Measurements from ENCODE around the gene XXYLT1. TPM values are rescaled to one million over a fixed set of nuclear protein-coding genes. Genes with fewer than 3 reads are reported as not detected.

The XXYLT1 gene
- total and polyA plus RNA-seq, 7 donors, result 2.5 to 13.8 (median 11.1) TPM

DNA sequence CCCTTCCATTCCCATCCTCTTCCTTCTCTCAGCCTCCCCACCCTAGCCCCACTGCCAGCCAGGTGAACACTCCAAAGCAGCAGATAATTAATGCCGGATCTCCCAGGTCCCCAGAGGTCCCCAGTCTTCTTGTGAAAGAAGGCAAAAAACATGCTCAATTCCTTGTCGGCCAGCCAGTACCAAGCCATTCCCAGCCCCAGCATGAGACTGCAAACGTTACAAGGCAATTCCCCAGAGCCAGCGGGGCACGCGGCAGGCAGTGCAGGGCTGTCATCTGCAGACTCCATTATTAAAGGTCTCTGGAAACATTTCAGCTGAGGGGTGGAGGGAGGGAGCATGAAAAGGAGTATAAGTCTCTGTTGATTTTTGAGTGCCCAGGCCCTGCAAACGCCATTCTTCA, 117.8 kb downstream of the XXYLT1 start:
- WGBS, 2 donors, result 64 to 81% methylated on average over 7 of the region's 7 CpGs

GRCh38 chr3:195151866-195152541, 119.0 kb downstream of the XXYLT1 start:
- intact Hi-C loops (cut with DNase I), result no loop called here
- no peak for DNase-seq
- no peaks in the 10 kb centered on the region for H3K36me3 ChIP-seq
- no peaks in the 10 kb centered on the region for H3K9me3 ChIP-seq
- 62 to 74% methylated on average over 11 of the region's 11 CpGs for WGBS, 2 donors
- H3K27ac ChIP-seq, result peak overlapping the region; percentile 80 to 94 (median 92)
- TF ChIP-seq EP300 (IDR thresholded peaks at IDR 0.05) (no peak), POLR2AphosphoS5 (IDR thresholded peaks at IDR 0.05) (no peak)
- H3K4me3 ChIP-seq, result no peak overlapping the region
- H3K27me3 ChIP-seq, result no peaks in the 10 kb centered on the region
- peaks cover 0 to 82% (median 69%) of the 10 kb centered on the region in 4 donors for H3K4me1 ChIP-seq

More for the DNA sequence above, 117.8 kb downstream of the XXYLT1 start:
- intact Hi-C loops (cut with DNase I), result loop anchor here (1.0 kb wide), 1 partner anchor 106 kb away; no protein-coding TSS in a partner anchor
- peak; percentile 88 for DNase-seq
- Histone ChIP-seq H3K4me1 (peaks cover 0 to 83% (median 76%) of the 10 kb centered on the region in 4 donors), H3K27ac (peak overlapping the region; percentile 80 to 94 (median 92)), H3K36me3 (no peaks in the 10 kb centered on the region), H3K9me3 (no peaks in the 10 kb centered on the region), H3K27me3 (no peaks in the 10 kb centered on the region), H3K4me3 (no peak overlapping the region)
- TF ChIP-seq, protein P1, sequence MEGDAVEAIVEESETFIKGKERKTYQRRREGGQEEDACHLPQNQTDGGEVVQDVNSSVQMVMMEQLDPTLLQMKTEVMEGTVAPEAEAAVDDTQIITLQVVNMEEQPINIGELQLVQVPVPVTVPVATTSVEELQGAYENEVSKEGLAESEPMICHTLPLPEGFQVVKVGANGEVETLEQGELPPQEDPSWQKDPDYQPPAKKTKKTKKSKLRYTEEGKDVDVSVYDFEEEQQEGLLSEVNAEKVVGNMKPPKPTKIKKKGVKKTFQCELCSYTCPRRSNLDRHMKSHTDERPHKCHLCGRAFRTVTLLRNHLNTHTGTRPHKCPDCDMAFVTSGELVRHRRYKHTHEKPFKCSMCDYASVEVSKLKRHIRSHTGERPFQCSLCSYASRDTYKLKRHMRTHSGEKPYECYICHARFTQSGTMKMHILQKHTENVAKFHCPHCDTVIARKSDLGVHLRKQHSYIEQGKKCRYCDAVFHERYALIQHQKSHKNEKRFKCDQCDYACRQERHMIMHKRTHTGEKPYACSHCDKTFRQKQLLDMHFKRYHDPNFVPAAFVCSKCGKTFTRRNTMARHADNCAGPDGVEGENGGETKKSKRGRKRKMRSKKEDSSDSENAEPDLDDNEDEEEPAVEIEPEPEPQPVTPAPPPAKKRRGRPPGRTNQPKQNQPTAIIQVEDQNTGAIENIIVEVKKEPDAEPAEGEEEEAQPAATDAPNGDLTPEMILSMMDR (IDR thresholded peaks at IDR 0.05), result no peak
- TF ChIP-seq POLR2AphosphoS5 (IDR thresholded peaks at IDR 0.05), result peak; percentile 42 to 70 (median 51)

DNA sequence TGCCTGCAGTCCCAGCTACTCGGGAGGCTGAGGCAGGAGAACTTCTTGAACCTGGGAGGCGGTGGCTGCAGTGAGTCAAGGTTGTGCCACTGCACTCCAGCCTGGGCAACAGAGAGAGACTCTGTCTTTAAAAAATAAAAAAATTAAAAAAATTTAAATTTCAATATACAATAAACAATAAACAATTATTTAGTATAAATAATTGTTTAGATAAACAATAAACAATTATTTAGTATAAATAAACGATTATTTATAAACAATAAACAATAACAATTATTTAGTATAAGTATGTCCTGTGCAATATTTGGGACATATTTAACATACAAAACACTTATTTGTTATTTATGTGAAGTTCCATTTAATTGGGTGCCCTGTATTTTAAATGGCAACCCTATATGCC, 119.6 kb downstream of the XXYLT1 start:
- intact Hi-C loops (cut with DNase I), result no loop called here
- no peak for DNase-seq

DNA sequence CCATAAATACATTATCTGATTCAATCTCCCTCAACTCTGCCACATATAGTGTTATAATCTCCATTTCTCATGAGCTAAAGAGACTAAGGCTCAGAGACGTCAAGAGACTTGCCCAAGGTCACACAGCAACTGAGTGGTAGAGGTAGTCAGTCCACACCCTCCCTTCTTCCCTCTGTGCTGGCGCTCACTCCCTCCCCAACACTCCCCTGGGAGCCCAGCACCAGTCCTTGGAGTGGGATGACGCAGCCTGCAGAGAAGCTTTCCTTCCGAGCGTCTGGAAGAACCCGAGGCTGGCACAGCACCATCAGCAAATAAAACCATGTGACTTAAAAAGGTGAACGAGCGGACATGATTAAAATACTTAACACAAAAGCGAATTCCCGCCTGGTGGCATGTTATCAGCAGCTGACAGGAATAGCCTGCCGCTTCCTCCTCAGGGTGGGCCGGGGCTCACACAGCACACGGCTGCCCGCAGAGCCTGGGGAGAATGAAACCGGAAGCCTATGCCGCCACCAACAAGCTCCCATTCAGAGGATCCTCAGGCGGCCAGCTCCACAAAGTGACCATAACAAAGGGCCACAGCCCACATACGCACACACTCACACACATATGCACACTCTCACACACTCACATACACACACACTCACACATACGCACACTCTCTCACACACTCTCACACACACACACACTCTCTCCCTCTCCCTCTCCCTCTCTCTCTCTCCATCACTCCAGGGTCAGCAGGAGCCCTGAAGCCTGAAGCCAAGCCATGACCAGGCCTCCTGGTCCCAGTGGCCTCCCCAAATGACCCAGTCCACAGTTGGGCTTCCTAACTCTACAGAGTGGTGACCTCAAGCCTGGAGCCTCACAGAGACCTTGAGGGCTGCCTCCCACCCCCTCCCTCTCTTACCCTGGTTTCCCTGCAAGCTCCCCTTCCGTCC, 120.5 kb downstream of the XXYLT1 start:
- Histone ChIP-seq H3K9me3 (no peaks in the 10 kb centered on the region), H3K4me3 (peak overlapping the region in 3 of 4 donors; percentile 30 to 34 (median 32)), H3K36me3 (no peaks in the 10 kb centered on the region), H3K27me3 (no peaks in the 10 kb centered on the region), H3K4me1 (peaks cover 0 to 67% (median 57%) of the 10 kb centered on the region in 4 donors), H3K27ac (peak overlapping the region; percentile 80 to 94 (median 92))
- 32 to 35% methylated on average over 20 of the region's 20 CpGs for WGBS, 2 donors
- DNase-seq, result peak; percentile 93
- intact Hi-C loops (cut with DNase I), result no loop called here
- TF ChIP-seq EP300 (IDR thresholded peaks at IDR 0.05) (peak in 3 of 4 donors; percentile 41 to 68 (median 45)), POLR2A (IDR thresholded peaks at IDR 0.05) (no peak), POLR2AphosphoS5 (IDR thresholded peaks at IDR 0.05) (peak in 3 of 4 donors; percentile 50 to 71 (median 62))
- TF ChIP-seq, protein P1 (IDR thresholded peaks at IDR 0.05), result no peak

More for the DNA sequence above, 119.6 kb downstream of the XXYLT1 start:
- H3K9me3 ChIP-seq, result no peaks in the 10 kb centered on the region
- no peak for TF ChIP-seq POLR2AphosphoS5 (IDR thresholded peaks at IDR 0.05)
- TF ChIP-seq EP300 (IDR thresholded peaks at IDR 0.05), result no peak
- H3K36me3 ChIP-seq, result no peaks in the 10 kb centered on the region
- 67 to 76% methylated on average over 3 of the region's 3 CpGs for WGBS, 2 donors
- peak overlapping the region; percentile 80 to 94 (median 92) for H3K27ac ChIP-seq
- H3K27me3 ChIP-seq, result no peaks in the 10 kb centered on the region
- H3K4me1 ChIP-seq, result peaks cover 0 to 77% (median 66%) of the 10 kb centered on the region in 4 donors
- no peak overlapping the region for H3K4me3 ChIP-seq

DNA sequence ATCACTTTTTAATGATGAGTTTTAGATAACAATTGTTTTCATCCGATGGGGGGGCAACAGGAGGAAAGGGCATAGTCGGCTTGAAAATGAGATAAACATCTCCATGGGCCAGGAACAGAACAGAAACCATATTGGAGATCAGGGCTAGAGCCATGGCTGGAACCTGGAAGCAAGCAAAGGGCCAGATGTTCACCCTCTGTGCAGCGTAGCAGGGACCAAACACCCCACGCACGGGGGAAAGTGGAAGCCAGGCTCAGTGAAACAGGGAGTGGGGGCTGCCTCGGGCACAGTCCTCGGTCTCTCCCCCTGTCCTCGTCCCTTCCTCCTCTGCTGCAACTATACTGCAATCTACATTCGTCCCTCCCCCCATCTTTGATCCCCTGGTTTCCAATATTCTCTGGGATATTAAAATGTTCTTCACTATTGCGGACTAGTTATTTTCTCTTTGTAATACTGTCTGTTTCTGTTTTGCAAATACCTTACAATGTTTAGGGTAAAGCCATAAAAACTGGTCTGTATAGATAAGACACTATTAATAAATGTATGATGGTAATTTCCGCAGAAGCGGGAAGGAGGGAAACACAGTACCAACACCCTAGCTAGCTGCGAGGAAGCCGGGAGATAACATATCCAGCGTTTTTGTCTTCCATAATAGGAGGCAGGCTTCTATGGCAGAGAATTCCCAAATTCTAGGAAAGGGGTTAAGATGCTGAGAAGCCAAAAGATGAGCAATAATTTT, 121.5 kb downstream of the XXYLT1 start:
- no peaks in the 10 kb centered on the region for H3K27me3 ChIP-seq
- TF ChIP-seq, protein P1 (IDR thresholded peaks at IDR 0.05), result no peak
- TF ChIP-seq EP300 (IDR thresholded peaks at IDR 0.05) (no peak), POLR2AphosphoS5 (IDR thresholded peaks at IDR 0.05) (no peak), POLR2A (IDR thresholded peaks at IDR 0.05) (no peak)
- peaks cover 0 to 58% (median 48%) of the 10 kb centered on the region in 4 donors for H3K4me1 ChIP-seq
- no peak for DNase-seq
- no peaks in the 10 kb centered on the region for H3K9me3 ChIP-seq
- H3K27ac ChIP-seq, result peak overlapping the region; percentile 80 to 94 (median 92)
- no peak overlapping the region for H3K4me3 ChIP-seq
- intact Hi-C loops (cut with DNase I), result no loop called here
- H3K36me3 ChIP-seq, result no peaks in the 10 kb centered on the region
- WGBS, 2 donors, result 58 to 73% methylated on average over 15 of the region's 15 CpGs
